NCI-H2227 (cell line): ENCODE data around the gene KIF26B.
A peak's percentile ranks its signal among the peaks of the same experiment; 100 is the strongest.

Experiments used
- DNase-seq: peaks from one replicate; lab custom pipeline; 2025; ENCODE audit not compliant: unreplicated experiment; lab: John Stamatoyannopoulos, UW

Gene KIF26B

DNA sequence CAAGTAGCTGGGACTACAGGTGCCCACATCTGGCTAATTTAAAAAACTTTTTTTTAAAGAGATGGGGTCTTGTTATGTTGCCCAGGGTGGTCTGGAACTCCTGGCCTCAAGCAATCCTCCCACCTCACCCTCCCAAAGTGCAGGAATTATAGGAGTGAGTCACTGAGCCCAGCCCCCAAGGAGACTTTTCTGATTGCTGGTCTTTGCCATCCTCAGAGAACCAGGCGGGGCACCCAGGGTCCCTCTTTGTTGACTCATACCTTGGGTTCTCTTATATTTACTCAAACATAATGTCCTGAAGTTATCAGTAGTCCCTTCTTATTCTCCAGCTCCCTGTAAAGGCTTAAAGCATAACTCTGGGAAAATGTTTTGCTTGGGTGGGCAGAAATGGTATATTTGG lies 51.1 kb downstream of the KIF26B start:
- DNase-seq, result no peak

DNA sequence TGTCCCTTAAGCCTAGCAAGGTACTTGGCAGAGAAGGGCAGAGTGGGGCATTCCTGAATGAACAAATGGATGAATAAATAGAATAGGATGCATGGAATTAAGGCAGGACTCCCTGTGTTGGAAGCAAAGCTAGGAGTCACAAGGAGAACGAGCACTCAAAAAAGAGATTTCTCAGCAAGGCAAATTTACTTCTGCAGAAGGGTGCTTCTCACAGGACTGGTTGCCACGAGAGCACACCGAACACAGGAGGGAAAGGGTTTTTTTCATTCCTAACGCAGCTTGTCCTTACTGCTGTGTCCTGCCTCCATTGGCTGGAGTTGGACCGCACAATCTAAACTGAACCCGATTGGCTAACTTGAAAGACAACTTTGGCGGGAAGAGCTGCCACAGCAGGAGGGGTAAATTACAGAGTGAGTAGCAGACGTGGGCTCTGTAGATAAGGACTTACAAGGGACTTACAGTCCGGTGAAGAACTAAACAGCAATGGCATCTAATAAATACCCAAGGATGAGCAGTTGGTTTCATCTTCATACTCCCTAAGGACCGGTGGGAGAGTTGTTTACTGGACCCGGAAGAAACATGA lies 52.4 kb downstream of the KIF26B start:
- DNase-seq, result no peak

DNA sequence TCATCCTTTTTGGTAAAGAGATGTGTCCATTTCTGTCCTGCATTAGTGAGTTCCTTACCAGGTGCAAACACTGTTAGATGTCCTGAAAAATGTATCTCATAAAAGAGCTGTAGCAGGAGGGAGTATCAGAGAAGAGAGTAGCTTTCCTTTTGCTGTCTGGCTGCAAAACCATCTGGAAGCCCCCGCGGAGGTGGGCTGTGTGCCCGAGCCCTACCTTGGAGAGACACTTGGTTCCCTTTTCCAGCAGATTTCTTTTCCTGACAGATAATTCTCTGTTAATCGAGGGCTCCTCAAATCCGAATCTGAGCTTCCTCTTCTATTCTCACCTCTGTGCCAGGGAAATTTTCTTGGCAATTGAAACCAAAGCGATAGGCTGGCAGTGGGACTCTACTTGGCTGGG lies 53.0 kb downstream of the KIF26B start:
- DNase-seq, result no peak

DNA sequence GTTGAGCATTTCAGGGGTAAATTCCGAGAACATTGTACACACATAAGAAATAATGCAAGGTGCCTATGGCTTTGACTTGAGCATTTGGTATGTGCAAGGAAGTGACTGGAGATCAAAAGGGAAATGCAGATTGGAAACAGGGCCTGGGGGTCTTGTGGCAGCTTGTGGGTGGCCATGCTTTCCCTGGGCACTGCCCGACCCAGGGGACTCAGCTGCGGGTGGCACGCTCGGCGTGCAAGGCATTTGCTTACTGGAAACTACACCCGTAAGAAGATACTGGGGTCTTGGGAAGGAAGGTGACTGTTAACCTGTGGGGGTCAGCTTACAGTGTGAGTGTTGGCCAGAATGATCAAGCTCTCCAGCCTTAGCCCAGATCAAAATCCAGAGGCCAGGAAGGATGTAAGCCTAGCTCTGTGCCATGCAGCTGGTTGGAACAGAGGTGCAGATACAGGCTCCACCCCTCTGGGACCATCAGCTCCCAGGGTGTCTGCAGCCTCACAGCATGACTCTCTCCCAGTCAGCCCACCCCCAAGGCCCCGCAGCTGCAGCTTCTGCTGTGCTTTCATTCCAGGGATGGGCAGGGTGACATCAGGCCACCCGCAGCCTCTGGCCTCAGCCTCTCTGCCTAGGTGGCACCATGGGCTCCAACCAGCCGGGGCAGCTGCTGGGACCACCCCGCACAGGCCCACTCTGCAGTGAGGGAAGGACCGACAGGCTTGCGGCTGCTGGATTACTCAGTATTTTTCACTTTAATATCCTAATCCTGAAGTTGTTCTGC lies 55.1 kb downstream of the KIF26B start:
- no peak for DNase-seq

DNA sequence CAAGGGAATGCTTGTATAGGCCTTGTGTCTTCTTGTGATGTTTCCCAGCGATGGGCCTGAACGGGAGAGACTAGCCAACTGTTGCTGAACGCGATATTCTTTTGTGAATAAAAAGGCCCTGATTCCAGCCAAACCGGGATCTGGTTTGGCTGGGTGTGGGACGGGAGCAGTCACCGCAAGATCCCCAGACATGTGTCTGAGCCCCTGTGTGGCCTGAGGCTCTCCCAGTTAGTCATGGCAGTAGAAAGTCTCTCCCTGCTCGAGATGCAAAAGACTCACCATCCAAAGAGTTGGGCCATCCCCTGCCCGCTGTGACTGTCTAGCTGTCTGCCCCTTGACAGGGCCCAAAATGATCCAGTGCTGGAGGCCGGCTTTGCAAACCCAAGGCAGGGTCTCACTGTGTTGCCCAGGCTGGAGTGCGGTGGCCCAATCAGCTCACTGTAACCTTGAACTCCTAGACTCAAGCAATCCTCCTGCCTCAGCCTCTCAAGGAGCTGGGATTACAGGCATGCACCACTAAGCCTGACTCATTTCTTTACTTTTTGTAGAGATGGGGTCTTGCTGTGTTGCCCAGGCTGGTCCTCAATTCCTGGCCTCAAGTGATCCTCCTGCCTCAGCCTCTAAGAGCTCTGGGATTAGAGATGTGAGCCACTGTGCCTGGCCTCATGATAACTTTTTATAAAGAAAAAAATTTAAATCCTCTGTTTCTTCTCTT lies 56.4 kb downstream of the KIF26B start:
- no peak for DNase-seq

DNA sequence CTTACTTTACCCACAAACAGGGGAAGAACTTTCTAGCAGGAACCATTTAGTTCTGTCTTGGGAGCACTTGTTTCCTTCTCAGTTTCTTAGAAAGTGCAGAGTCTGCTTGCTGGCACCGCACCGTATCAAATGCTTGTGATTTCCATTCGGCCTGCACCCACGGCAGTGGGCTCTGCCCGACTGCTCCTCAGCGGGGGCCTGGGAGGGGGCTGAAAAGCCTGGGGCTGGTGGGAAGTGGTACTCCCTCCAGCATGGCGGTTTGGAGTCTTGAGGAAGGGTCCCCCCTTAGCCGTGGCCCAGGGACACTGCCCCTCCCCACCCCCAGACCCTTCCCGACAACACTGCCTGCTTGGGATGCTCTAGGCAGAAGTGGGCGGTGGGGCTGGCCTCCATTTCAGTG lies 57.0 kb downstream of the KIF26B start:
- DNase-seq, result no peak

DNA sequence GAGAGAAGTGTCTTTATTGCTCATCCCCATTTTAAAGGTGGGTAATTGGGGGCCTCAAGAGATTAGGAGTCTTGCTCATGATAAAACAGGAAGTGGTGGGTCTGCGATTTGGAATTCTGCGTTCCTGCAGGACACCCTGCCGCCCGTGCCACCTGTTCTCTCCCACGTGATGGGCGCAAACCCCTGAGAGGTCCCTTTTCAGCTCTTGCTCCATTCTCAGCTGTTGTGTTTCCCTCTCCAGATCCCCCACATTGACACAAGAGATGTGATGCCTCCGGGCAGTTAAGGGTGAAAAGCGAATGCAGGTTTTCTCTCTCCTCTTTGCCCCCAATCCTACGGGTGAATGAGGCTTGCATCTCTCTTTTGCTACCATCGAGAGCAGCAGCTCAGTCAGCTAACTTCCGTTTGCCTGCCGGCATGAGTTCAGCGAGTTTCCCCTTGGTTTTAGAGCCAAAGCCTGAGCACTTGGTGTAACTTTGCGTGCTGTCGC lies 57.5 kb downstream of the KIF26B start:
- no peak for DNase-seq

DNA sequence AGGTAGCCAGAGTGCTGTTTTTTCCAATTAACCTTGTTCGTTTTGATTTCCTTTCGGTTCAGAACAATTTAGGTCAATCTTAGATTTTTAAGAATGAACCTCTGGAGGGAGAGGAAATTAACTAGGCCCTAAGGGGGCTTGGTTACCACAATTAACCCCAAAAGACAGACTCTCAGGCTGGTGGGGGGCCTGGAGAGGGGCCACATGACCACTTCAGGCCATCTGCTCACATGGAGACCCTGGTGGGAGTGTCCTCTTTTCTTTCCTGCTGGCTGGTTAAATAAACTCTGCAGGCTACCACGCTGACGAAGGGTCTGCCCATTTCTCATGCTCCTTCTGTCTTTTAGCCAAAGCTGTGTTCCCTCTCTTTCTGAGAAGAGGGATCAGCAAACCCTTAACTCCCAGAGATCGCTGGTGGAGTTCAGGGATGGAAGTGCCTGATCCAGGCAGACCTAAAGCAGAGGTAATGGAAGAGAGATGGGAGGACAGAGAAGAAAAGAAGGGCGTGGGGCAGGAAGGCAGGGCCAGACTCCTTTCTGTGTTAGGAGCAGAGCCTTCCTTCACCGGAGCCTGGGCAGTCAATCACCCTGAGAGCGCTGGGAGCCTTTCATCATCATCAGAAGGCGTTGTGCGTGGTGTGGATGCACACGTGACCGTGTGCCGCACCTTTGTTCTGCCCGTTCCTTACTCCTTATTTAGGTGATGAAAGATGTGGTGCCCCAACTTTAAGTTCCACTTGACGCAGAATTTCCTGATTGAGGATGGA lies 58.5 kb downstream of the KIF26B start:
- DNase-seq, result peak; percentile 83

DNA sequence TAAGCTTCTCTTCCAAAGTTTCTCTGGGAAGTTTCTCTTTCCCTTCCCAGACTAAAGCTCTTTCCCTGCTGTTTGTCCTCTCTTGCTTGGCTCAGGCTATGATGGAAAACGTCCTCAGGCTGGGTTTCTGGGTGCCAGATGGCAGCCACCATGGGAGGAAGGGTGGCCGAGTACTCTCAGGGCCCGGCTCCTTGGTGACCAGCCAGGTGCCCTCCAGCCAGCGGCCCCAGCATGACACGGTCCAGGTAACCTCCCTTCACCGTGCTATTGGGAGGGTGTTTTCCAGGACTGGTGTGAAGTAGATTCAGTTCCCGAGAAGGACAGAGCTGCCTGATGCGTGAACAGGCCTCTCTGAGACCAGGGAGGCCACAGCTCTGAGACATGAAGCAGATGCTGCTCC lies 60.3 kb downstream of the KIF26B start:
- DNase-seq, result no peak

DNA sequence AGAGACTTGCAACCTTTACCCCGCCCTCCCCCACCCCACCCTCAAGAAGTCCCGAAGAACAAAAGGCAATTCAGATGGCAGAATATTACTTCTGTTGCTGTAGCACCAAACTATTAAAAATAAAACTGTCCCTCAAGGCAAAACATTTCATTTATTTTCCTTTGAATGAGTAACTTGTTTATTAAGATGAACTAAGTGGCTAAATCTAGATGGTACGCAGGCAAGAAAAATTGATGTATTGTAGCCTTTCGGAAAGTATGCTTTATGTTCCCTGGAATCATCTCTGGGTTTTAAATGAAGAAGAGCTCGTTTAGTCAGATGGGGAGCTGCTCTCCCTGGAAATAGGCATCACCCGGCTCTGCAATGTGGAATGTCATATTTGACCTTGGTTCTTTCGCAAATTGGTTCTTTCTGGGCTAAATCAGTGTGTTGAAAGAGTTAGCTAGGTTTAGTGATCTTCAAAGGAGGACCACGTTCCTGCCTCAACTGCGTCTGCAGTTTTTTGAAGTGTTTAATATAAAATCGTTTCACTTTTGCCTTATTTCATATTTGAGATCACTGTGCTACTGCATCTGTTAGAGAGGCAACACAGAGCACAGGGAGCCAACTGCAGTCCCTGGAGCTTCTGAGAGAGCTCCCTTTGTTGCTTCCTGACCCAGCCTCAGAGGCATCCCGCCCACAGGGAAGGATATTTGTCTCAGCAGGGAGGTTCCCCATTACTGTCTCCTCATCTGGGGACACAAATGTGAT lies 61.8 kb downstream of the KIF26B start:
- DNase-seq, result peak; percentile 44

DNA sequence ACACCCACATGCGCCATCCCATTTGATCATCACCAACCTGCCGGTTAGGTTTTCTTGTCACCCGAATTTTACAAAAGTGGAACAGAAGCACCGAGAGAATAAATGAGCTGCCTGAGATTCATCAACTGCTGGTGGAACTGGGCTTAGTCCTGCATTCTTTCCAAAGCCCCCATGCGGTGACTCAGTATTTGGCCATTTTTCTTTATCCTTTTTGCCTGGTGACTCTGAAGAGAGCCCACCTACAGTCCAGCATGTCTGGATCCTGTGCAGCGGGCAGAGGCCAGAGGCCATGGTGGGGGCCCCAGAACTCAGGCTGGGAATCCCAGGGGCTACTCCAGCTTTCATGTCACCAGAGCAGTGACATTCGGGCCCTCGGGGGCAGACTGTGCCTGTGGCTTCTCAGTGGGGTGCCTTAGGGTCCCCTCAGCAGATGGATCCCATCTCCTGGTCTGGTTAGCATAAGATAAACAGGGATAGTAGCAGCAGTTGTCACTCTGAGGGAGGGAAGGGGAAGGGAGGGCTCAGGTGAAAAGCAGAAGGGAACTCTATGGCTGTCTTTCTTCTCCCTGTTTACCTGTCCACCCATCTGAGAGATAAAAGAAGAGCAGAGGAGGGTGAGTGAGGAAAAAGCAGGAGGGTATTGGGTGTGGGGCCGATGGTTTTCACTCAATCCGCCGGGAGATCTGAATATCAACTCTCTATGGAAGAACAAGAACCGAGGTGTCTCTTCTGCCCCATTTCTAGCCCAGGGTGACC lies 63.2 kb downstream of the KIF26B start:
- no peak for DNase-seq

DNA sequence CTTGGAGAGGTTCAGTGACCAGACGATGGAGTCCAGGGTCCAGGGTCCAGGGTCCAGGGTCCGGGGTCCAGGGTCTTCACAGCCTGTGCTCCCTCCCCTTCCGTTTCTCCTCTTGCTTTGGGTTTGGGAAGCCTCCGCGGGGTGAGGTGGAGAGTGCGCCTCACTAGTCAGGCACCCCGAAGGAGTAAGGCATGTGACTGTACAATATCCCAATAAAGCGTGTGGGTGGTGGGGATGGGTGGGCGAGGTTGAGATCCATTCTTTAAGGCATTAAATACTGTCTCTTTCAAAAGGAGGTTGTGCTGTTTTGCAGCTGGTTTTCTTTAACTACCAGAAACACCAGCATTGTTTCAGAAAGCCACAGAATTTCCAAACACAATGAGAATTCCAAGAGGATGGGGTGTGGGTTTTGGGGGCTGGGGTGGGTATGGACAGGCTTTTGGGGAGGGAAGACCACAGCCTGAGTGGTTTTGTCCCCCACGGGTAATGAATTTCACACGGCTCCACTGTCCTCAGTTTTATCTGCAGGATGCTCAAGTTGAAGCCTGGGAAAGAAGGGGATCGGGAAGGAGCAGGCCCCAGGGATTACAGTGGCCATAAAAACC lies 65.7 kb downstream of the KIF26B start:
- DNase-seq, result no peak

DNA sequence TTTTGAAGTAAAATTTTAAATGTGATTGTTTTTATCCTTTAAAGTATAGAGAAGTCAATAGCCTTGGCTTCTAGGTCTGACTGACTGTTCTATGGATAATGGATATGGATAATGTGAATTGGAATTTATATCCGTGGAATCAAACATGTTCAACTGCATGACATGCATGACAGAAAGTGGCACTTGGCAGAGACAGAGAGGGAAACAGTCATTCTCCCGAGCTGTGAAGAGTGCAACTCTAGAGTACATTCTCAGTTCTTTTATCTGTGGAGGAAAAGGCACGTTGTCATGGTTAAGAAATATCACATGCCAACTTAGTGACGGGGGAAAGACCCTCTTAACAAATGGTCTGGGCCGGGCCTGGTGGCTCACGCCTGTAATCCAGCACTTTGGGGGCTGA lies 67.0 kb downstream of the KIF26B start:
- DNase-seq, result no peak

DNA sequence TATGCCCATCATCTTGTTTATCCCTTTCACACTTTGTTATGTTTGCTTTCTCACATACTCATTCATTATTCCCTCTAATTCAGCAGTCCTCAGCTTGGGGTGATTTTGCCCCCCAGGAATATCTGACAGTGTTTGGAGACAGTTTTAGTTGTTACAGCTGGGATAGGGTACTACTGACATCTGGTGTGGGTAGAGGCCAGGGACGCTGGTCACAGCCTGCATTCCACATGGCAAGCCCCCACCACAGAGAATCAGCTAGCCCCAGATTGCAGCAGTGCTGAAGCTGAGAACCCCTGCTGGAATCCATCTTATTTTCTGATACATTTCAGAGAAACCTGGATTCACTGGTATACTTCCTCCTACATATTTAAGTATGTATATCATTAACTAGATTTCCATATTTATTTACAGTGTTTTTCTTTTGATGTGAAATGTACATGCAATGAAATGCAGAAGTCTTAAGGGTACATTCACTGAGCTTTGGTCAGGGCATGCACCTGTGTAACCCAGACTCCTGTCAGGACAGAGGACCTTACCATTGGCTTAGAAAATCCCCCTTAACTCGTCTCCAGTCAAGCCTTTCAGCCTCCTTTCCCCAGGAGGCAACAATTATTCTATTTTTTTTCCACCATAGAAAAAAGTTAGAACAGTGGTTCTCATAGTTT lies 68.3 kb downstream of the KIF26B start:
- DNase-seq, result no peak

DNA sequence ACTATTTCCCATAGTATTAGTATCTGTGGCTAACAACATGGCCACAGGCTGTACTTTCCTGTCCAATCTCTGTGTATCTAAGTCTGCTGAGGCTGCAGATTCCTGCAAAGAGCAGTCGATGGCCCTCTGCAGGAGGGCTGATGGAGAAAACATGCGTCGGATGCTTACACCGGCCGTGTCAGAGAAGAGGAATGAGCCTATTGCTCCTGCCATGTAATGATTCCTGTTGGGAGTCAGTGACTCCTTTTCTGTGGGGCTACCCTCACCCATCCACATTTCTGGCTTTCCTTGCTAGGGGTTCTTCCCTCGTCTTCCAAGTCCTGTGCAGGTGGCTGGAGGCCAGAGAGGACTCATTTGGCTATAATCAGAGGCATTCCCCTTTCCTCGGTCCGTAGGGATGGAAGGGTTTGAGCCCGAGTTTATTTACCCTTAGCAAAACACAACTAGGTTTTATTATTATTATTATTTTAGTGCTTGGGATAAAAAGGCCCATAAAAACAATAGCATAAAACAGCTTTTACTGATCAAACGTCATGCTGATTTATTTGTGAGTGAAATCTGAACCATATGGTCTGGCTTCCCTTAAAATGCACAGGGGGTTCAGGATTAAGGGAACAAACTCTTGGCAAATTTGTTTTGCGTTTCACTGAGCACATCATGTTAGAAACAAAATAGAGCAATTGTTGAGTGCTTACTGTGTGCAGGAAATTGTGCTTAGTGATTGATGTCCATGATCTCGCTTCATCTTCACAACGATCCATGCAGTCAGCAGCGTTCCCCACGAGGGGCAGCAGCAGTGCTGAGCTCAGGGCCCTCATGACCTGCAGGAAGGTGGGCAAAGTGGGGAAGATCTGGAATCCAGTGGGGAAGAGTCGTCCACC lies 70.8 kb downstream of the KIF26B start:
- peak; percentile 57 for DNase-seq

DNA sequence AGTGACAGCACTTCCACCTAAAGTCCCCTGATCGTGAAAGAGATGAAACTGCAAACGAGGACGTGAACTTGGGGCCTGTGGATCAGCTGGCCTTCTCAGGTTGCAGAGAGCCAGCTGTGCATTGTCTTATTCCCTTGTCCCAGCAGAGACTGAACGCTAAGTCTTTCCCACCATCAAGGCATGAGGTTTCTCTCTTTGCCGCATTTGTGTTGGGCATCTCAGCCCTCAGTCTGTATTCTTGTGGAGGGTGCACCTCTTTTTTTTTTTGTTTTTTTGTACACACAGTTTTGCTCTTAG lies 71.4 kb downstream of the KIF26B start:
- DNase-seq, result no peak

DNA sequence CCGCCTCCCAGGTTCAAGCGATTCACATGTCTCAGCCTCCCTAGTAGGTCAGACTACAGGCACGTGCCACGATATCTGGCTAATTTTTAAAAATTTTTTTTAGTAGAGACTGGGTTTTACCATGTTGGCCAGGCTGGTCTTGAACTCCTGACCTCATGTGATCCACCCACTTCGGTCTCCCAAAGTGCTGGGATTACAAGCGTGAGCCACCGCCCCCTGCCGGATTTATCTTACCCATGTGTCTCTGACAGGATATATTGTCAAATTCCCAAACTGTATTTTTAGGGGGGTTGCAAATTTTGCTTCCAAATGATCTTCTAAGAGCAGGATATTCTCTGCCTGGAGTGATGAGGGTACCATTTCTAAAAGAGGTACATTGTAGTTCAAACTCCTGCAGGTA lies 74.3 kb downstream of the KIF26B start:
- no peak for DNase-seq

DNA sequence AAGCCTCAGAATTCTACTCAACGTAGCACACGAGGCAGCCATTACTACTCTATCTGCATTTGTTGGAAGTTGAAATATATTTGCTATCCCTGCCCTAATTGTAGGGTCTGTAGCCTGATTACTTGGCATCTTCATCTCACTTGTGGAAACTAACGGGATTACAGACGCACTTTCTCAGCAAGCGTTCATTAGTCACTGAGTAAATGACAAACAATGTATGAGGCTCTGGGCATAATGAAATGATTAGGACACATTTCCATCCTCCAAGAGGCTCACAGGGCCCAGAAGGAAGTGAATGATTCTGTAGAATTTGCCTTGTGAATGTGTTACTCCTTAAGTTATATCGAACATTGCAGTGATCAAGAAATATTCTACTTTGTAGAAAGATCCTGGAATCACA lies 78.1 kb downstream of the KIF26B start:
- DNase-seq, result no peak
